Measurements from ENCODE around the gene ZNF195.

DNA sequence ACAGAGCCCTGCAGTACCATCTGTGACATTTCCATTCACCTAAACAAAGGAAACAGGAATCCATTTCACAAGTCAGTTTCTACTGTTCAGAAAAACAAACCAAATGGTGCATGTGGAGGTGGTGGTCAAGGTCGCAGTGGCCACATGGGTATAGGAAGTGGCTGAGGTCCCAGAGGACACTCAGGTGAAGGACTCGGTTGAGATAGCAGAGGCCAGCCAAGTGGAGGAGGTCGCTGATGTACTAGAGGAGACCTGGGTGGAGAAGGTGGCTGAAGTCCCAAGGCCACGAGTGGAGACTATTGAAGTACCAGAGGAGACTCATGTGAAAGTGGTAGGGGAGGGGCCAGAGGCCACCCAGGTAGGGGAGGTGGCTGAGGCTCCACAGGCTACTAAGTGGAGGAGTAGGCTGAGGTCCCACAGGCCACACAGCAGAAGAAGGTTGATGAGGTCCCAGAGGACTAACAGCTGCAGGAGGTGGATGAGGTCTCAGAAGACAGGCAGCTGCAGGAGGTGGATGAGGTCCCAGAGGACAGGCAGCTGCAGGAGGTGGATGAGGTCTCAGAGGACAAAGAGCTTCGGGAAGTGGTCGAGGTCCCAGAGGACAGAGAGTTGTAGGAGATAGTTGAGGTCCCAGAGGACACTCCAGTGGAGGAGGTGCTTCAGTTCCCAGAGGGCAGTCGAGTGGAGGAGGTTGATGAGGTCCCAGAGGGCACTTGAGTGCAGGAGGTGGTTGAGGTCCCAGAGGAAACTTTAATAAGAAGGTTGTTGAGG is 40.2 kb downstream of the ZNF195 start:
- TF ChIP-seq, protein P1, sequence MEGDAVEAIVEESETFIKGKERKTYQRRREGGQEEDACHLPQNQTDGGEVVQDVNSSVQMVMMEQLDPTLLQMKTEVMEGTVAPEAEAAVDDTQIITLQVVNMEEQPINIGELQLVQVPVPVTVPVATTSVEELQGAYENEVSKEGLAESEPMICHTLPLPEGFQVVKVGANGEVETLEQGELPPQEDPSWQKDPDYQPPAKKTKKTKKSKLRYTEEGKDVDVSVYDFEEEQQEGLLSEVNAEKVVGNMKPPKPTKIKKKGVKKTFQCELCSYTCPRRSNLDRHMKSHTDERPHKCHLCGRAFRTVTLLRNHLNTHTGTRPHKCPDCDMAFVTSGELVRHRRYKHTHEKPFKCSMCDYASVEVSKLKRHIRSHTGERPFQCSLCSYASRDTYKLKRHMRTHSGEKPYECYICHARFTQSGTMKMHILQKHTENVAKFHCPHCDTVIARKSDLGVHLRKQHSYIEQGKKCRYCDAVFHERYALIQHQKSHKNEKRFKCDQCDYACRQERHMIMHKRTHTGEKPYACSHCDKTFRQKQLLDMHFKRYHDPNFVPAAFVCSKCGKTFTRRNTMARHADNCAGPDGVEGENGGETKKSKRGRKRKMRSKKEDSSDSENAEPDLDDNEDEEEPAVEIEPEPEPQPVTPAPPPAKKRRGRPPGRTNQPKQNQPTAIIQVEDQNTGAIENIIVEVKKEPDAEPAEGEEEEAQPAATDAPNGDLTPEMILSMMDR (IDR thresholded peaks at IDR 0.05): no peak
- TF ChIP-seq POLR2AphosphoS5 (IDR thresholded peaks at IDR 0.05; ENCODE audit: low read depth, low read length): no peak
- no peak for TF ChIP-seq EP300 (IDR thresholded peaks at IDR 0.05; ENCODE audit: borderline replicate concordance in 1 of 2, low read depth in 1 of 2, low read length in 1 of 2)
- TF ChIP-seq, protein P2, sequence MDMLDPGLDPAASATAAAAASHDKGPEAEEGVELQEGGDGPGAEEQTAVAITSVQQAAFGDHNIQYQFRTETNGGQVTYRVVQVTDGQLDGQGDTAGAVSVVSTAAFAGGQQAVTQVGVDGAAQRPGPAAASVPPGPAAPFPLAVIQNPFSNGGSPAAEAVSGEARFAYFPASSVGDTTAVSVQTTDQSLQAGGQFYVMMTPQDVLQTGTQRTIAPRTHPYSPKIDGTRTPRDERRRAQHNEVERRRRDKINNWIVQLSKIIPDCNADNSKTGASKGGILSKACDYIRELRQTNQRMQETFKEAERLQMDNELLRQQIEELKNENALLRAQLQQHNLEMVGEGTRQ (IDR thresholded peaks at IDR 0.05; ENCODE audit: borderline replicate concordance, low read depth, low read length): no peak
- no peak for TF ChIP-seq SIN3A (IDR thresholded peaks at IDR 0.05; ENCODE audit: borderline replicate concordance, low read depth, low read length)
- no peak for TF ChIP-seq RXRA (IDR thresholded peaks at IDR 0.05; ENCODE audit: borderline replicate concordance, low read depth)
- TF ChIP-seq RFX5 (IDR thresholded peaks at IDR 0.05; ENCODE audit: low read length): no peak
- TF ChIP-seq TAF1 (IDR thresholded peaks at IDR 0.05; ENCODE audit: borderline replicate concordance, low read depth, low read length): no peak
- TF ChIP-seq, protein P3, sequence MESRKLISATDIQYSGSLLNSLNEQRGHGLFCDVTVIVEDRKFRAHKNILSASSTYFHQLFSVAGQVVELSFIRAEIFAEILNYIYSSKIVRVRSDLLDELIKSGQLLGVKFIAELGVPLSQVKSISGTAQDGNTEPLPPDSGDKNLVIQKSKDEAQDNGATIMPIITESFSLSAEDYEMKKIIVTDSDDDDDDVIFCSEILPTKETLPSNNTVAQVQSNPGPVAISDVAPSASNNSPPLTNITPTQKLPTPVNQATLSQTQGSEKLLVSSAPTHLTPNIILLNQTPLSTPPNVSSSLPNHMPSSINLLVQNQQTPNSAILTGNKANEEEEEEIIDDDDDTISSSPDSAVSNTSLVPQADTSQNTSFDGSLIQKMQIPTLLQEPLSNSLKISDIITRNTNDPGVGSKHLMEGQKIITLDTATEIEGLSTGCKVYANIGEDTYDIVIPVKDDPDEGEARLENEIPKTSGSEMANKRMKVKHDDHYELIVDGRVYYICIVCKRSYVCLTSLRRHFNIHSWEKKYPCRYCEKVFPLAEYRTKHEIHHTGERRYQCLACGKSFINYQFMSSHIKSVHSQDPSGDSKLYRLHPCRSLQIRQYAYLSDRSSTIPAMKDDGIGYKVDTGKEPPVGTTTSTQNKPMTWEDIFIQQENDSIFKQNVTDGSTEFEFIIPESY (IDR thresholded peaks at IDR 0.05; ENCODE audit: borderline replicate concordance, low read depth): no peak
- no peak for TF ChIP-seq GABPA (IDR thresholded peaks at IDR 0.05; ENCODE audit: low read depth)

All from SK-N-SH (cell line).